H1 (cell line): ENCODE results near the gene CRADD.

Experiments used
- ATF3 ChIP-seq: IDR thresholded peaks from 2 replicates; pipeline ENCODE4 v1.6.1; 2011; ENCODE audit warnings: low read depth, mild to moderate bottlenecking, low read length; ENCODE audit not compliant: insufficient read depth
- CEBPB ChIP-seq: IDR thresholded peaks from 2 replicates; pipeline ENCODE4 v1.6.1; 2012; ENCODE audit warnings: low read depth, low read length
- CREB1 ChIP-seq: IDR thresholded peaks from 2 replicates; pipeline ENCODE4 v1.6.1; 2012; ENCODE audit warnings: inconsistent platforms
- CTCF ChIP-seq, 3 experiments: IDR thresholded peaks; 1 replicate in 2 of 3; 2 replicates in 1 of 3; pipeline versions ENCODE4 v1.5.1 to v1.6.1; 2011; ENCODE audit warnings: low read length in 3 of 3, mild to moderate bottlenecking in 3 of 3, inconsistent platforms in 2 of 3, low read depth in 1 of 3, moderate library complexity in 1 of 3; ENCODE audit not compliant: insufficient read depth in 1 of 3; ENCODE audit errors: control extremely low read depth in 1 of 3
- E2F6 ChIP-seq: IDR thresholded peaks from 2 replicates; pipeline ENCODE4 v1.6.1; 2012; ENCODE audit warnings: inconsistent platforms
- JUN ChIP-seq: IDR thresholded peaks from 2 replicates; pipeline ENCODE4 v1.6.1; 2011; ENCODE audit warnings: low read depth, mild to moderate bottlenecking, improper control_type of control experiment, low read length
- JUND ChIP-seq: IDR thresholded peaks from 2 replicates; pipeline ENCODE4 v1.6.1; 2011; ENCODE audit warnings: mild to moderate bottlenecking, improper control_type of control experiment, low read length
- MAFK ChIP-seq: IDR thresholded peaks from 2 replicates; pipeline ENCODE4 v1.6.1; 2012; ENCODE audit warnings: low read depth, mild to moderate bottlenecking, improper control_type of control experiment, low read length
- POLR2A ChIP-seq, 2 experiments: IDR thresholded peaks; 1 replicate in 1 of 2; 2 replicates in 1 of 2; pipeline ENCODE4 v1.6.1; 2011; ENCODE audit warnings: low read depth in 2 of 2, low read length in 2 of 2, mild to moderate bottlenecking in 2 of 2; ENCODE audit errors: control extremely low read depth in 1 of 2
- RFX5 ChIP-seq: IDR thresholded peaks from 2 replicates; pipeline ENCODE4 v1.6.1; 2011; ENCODE audit warnings: low read depth, low read length, improper control_type of control experiment, borderline replicate concordance
- TAF1 ChIP-seq: IDR thresholded peaks from 2 replicates; pipeline ENCODE4 v1.6.1; 2011; ENCODE audit warnings: mild to moderate bottlenecking, low read depth, low read length
- ZNF274 ChIP-seq: IDR thresholded peaks from 2 replicates; pipeline ENCODE4 v1.7.0; 2012; ENCODE audit warnings: low read length, borderline replicate concordance; ENCODE audit errors: extremely low read depth

GRCh38 chr12:93750056-93750455, 72.9 kb downstream of the CRADD start:
- TF ChIP-seq CEBPB (no peak), POLR2A (IDR thresholded peaks at IDR 0.05; ENCODE audit: control extremely low read depth in 1 of 2, low read depth in 2 of 2, low read length in 2 of 2) (no peak), CREB1 (no peak), CTCF (IDR thresholded peaks at IDR 0.05; ENCODE audit: control extremely low read depth in 1 of 3, insufficient read depth in 1 of 3, low read depth in 1 of 3, low read length in 3 of 3) (no peak), ZNF274 (no peak), RFX5 (no peak), JUND (no peak), ATF3 (no peak), MAFK (no peak), E2F6 (no peak), TAF1 (no peak), JUN (no peak)
